Epithelial cell of umbilical artery (primary cell): ENCODE data around the gene EID2. TPM values are rescaled to one million over a fixed set of nuclear protein-coding genes. Genes with fewer than 3 reads are reported as not detected.

Experiments
- total RNA-seq: library from RNA; depleted of rRNA; stranded (reverse); fragments of >200 nt; gene quantifications from 2 replicates; pipeline ENCODE4 v1.2.3, GENCODE V29; 2014

EID2 gene, protein sequence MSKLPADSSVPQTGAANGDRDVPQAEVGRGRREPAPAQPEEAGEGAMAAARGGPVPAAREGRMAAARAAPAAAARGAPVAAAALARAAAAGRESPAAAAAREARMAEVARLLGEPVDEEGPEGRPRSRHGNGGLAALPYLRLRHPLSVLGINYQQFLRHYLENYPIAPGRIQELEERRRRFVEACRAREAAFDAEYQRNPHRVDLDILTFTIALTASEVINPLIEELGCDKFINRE
- total RNA-seq = 13.3 and 25.8 TPM in 2 replicates

DNA sequence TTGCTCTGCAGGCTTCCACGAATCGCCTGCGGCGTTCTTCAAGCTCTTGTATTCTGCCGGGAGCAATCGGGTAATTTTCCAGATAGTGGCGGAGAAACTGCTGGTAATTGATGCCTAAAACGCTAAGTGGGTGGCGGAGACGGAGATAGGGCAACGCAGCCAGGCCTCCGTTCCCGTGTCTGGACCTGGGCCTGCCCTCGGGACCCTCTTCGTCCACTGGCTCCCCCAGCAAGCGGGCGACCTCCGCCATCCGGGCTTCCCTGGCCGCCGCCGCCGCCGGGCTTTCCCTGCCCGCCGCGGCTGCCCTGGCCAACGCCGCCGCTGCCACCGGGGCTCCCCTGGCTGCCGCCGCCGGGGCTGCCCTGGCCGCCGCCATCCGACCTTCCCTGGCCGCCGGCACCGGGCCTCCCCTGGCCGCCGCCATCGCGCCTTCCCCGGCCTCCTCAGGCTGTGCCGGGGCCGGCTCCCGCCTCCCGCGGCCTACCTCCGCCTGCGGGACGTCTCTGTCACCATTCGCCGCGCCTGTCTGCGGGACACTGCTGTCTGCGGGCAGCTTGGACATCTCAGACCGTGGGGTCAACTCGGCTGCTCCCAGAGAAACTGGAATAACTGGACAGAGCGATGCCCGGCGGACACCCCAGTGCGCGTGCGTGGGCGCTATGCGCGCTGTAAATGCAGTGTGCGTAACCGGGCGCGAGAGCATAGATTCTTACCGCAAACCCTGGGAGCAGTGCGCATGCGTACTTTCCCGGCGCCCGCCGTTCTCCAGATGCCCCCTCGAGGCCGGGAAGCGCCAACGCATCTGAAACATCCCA is at the start of gene EID2:
TSS of gene EID2 (minus strand) at position 644 of the 815 bp plus-strand sequence. CDS start at position 562, 82 bp downstream.

DNA sequence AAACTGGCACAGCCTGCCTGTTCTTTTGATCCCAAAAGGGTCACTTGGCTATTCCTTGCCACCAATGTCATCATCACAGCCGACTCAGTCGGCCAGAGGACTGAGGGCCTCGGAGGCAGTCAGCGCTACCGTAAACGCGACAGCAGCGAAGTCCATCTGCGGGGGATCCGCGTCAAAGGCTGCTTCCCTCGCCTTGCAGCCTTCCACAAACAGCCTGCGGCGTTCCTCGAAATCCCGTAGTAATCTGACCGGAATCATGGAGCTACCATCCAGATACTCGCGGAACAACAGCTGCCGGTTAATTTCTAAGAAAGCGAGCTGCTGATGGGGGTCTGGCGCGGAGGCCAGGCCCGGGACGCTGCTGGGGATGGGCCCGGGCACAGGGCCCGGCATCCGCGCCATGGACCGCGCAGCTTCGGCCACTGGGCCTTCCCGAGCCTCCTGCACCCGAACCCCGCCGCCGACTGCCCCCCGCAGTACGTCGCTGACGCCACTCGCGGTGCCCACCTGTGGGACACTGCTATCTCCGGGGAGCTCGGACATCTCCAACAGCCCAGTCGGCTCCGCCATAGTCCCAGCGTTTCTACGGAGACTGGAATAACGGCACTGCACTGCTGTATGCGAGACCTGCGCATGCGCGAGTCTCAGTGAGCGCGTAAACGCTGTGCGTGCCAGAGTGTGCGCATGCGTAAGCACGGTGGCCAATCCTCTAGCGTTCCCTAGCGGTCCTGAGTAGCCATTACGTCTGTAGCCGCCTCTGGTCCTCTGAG is 7.5 kb downstream of the EID2 start, which contains the start of gene EID2B:
TSS of gene EID2B (minus strand) at position 620 of the 770 bp plus-strand sequence. CDS start at position 570, 50 bp downstream.

DNA sequence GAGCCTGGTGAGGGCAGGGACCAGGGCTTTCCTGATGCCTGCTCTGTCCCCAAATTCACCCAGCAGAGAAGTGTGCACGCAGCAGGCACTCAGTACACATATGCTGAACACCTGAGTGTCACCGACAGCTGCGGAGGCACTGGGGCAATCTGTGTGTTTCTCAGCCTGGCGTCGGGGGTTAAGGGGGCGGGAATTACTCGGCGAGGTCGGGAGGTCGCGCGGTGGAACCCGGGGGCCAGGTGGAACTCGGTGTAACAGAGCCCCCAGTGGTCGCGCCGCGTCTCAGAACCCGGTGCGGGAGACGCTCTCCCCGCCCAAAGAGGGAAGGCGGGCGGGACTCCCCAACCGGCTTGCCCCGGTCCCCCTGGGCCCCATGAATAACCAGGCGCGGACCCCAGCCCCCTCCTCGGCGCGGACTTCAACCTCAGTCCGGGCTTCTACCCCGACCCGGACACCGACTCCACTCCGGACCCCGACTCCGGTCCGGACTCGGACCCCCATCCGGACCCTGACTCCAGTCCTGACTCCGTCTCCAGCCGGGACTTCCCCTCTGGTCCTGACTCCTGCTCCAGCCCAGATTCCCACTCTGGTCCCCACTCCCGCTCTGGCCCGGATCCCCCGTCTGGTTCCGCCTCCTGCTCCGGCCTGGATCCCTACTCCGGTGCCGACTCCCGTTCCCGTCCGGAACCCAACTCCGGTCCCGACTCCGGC is 25.0 kb downstream of the EID2 start, which contains the start of gene SELENOV:
TSS of gene SELENOV (plus strand) at position 300 of the 711 bp plus-strand sequence. CDS start at position 374, 74 bp downstream.

DNA sequence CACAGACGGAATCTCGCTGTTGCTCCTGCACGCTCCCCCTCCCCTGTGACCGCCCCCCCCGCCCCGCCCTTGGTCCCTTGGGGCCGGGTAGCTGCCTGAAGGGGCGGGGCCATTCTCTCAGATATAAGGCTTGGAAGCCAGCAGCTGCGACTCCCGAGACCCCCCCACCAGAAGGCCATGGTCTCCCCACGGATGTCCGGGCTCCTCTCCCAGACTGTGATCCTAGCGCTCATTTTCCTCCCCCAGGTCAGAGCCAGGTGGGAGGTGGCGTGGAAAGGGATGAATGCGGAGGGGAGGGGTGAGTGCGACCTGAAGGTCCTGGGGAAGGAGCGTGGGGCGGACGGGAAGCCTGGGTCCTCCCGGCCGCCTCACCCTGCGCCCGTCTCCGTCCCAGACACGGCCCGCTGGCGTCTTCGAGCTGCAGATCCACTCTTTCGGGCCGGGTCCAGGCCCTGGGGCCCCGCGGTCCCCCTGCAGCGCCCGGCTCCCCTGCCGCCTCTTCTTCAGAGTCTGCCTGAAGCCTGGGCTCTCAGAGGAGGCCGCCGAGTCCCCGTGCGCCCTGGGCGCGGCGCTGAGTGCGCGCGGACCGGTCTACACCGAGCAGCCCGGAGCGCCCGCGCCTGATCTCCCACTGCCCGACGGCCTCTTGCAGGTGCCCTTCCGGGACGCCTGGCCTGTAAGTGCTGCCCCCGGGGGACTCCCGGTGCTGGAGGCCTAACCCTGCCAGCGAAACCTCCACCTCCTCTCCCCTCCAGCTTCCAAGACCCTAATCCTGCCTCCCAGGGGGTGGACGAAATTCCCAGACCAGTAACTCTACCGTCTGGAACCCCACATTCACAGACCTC is 40.9 kb downstream of the EID2 start, which contains the start of gene DLL3:
TSS of gene DLL3 (plus strand) at position 150 of the 845 bp plus-strand sequence. CDS start at position 178, 28 bp downstream.

Other genes starting within 250 kb of the EID2 start
- not detected in 2 replicates for gene IFNL1, start 243.8 kb downstream of the EID2 start, total RNA-seq
- under 0.01 and 0.15 TPM in 2 replicates for gene LRFN1, start 219.3 kb downstream of the EID2 start, total RNA-seq
- 16.3 and 45.5 TPM in 2 replicates for gene GMFG, start 204.1 kb downstream of the EID2 start, total RNA-seq
- 19.8 and 23.7 TPM in 2 replicates for gene SAMD4B, start 197.7 kb downstream of the EID2 start, total RNA-seq
- 30.2 and 40.1 TPM in 2 replicates for gene PAF1, start 149.1 kb downstream of the EID2 start, total RNA-seq
- 11.7 and 13.2 TPM in 2 replicates for gene MED29, start 148.8 kb downstream of the EID2 start, total RNA-seq
- gene ZFP36, start 133.3 kb downstream of the EID2 start, total RNA-seq = 0.32 TPM in 1 of 2 replicates, not detected in the other
- gene PLEKHG2, start 127.5 kb downstream of the EID2 start, total RNA-seq = 8.4 and 12.7 TPM in 2 replicates
- 92.9 and 226 TPM in 2 replicates for gene RPS16, start 104.2 kb downstream of the EID2 start, total RNA-seq
- gene SUPT5H, start 94.6 kb downstream of the EID2 start, total RNA-seq = 51.3 and 69.6 TPM in 2 replicates
- gene TIMM50, start 59.3 kb downstream of the EID2 start, total RNA-seq = 73.7 and 97.6 TPM in 2 replicates
- gene DLL3, start 41.2 kb downstream of the EID2 start, total RNA-seq = 0.15 and 0.65 TPM in 2 replicates
- gene SELENOV, start 25.0 kb downstream of the EID2 start, total RNA-seq = not detected in 2 replicates
- gene EID2B, start 7.3 kb downstream of the EID2 start, total RNA-seq = 2.3 and 4.4 TPM in 2 replicates
- gene LGALS13, start 62.4 kb upstream of the EID2 start, total RNA-seq = not detected in 2 replicates
- gene LGALS16, start 115.8 kb upstream of the EID2 start, total RNA-seq = not detected in 2 replicates
- not detected in 2 replicates for gene LGALS14, start 164.3 kb upstream of the EID2 start, total RNA-seq
- gene CLC, start 197.9 kb upstream of the EID2 start, total RNA-seq = not detected in 2 replicates
- gene LEUTX, start 238.7 kb upstream of the EID2 start, total RNA-seq = not detected in 2 replicates